GM19438 (cell line): ENCODE results near the gene ELAVL4.

Source experiments
- ATAC-seq: cut with Tn5 transposase; IDR thresholded peaks from one replicate; pipeline ENCODE4 v1.9.1; 2021; ENCODE audit warnings: low read depth; ENCODE audit not compliant: unreplicated experiment

ELAVL4 gene

GRCh38 chr1:50175719-50176639 lies 67.3 kb downstream of the ELAVL4 start:
- ATAC-seq = no peak

GRCh38 chr1:50177994-50178393 lies 69.3 kb downstream of the ELAVL4 start:
- no peak for ATAC-seq

- ATAC-seq = no peak
Observed at GRCh38 chr1:50179639-50180038, 70.9 kb downstream of the ELAVL4 start.

GRCh38 chr1:50180367-50180766 lies 71.6 kb downstream of the ELAVL4 start:
- ATAC-seq = no peak

GRCh38 chr1:50181027-50181663 lies 72.4 kb downstream of the ELAVL4 start:
- no peak for ATAC-seq

GRCh38 chr1:50183378-50184133 lies 74.8 kb downstream of the ELAVL4 start:
- no peak for ATAC-seq

- no peak for ATAC-seq
Observed at GRCh38 chr1:50189369-50189768, 80.6 kb downstream of the ELAVL4 start.

GRCh38 chr1:50193002-50193401 lies 84.3 kb downstream of the ELAVL4 start:
- no peak for ATAC-seq

- ATAC-seq = no peak
Observed at GRCh38 chr1:50195205-50195604, 86.5 kb downstream of the ELAVL4 start.

GRCh38 chr1:50196081-50196480 lies 87.4 kb downstream of the ELAVL4 start:
- no peak for ATAC-seq

- no peak for ATAC-seq
Observed at GRCh38 chr1:50197216-50197615, 88.5 kb downstream of the ELAVL4 start.

GRCh38 chr1:50208315-50208714 lies 99.6 kb downstream of the ELAVL4 start:
- ATAC-seq = no peak

GRCh38 chr1:50208756-50209155 lies 100.0 kb downstream of the ELAVL4 start:
- ATAC-seq = no peak

- no peak for ATAC-seq
Observed at GRCh38 chr1:50209749-50210148, 101.0 kb downstream of the ELAVL4 start.

GRCh38 chr1:50213505-50213904 lies 104.8 kb downstream of the ELAVL4 start:
- ATAC-seq = no peak

GRCh38 chr1:50214717-50215116 lies 106.0 kb downstream of the ELAVL4 start:
- ATAC-seq = no peak

- no peak for ATAC-seq
Observed at GRCh38 chr1:50218344-50219120, 109.8 kb downstream of the ELAVL4 start.

GRCh38 chr1:50228871-50229384 lies 120.2 kb downstream of the ELAVL4 start:
- ATAC-seq = no peak

- ATAC-seq = no peak
Observed at GRCh38 chr1:50231209-50231608, 122.5 kb downstream of the ELAVL4 start.

GRCh38 chr1:50232336-50232735 lies 123.6 kb downstream of the ELAVL4 start:
- no peak for ATAC-seq
